NOMO-1 (cell line): ENCODE measurements around the gene UBASH3A.

ENCODE experiments used
- DNase-seq, 2 experiments: peaks; one replicate each; lab custom pipeline; 2025; ENCODE audit not compliant: unreplicated experiment in 2 of 2; lab: John Stamatoyannopoulos, UW

The UBASH3A gene

GRCh38 chr21:42426424-42426823 lies 22.7 kb downstream of the UBASH3A start:
- no peak for DNase-seq

DNA sequence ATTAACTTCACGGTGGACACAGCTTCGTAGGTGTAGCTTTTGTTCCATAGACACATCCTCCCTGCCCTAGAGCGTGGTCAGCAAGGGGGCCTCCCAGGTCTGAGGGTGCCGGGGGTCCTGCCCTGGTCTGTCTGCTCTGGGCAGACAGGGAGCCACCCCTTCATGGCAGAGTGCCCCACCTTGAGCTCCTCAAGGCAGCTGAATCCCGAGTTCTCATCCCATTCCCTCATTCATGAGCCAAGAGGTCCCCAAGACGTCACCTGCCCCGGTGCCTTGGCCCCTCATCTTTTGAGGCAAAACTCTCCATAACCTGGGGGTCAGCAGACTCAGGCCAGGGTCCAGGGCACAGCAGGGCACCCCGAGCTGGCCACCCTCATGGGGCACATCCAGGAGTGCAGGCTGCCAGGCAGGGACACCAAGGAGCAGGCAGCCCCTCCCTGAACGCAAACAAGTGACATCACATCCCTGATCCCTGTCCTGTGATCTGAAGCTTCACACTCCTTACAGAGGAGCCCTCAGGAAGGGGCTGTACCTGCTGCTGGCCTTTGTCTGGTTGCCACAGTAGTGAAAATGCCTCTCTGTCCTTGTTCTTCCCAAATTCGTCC lies 23.3 kb downstream of the UBASH3A start:
- DNase-seq, result no peak

GRCh38 chr21:42427809-42428419 lies 24.2 kb downstream of the UBASH3A start:
- no peak for DNase-seq

- no peak for DNase-seq
These were observed 25.3 kb downstream of the UBASH3A start for GRCh38 chr21:42429021-42429420.

GRCh38 chr21:42429856-42430255 lies 26.2 kb downstream of the UBASH3A start:
- DNase-seq, result no peak

- DNase-seq, result no peak
These were observed 26.8 kb downstream of the UBASH3A start for GRCh38 chr21:42430521-42430920.

DNA sequence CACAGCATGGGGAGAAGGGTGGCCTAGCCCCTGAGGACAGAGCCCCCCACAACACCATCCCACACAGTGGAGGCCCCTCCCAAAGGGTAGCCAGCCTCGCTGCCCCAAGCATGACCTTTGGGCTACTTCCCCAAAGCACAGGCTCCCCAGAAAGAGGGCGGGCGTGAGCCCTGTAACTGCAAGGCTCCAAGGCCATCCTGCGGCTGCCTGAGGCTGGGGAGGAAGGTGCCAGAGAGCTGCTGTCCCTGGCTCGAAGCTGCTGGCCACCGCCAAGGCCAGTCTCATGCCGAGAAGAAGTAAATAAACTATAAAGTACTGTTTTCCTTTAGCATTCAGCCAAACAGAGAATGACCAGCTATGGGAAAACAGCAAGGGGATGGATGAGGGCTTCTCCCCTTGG lies 27.5 kb downstream of the UBASH3A start:
- DNase-seq, result no peak

DNA sequence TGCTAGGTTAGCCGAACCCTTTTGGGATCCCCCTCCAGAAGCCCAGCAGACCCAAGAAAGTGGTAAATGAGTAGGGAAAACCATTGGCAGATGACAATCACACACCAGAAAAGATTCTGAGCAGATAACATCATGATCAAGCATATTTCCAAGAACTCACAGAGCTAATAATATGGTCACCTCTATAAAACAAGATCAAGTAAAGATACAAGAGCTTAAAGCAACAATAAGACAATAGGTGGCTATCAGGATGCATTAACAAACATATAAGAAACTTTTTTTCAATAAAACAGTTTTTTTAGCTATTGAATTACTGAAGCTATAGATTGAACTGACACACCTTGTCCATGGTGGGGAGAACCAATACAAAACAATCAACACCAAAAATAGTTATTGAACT lies 29.0 kb downstream of the UBASH3A start:
- DNase-seq, result no peak

- no peak for DNase-seq
These were observed 30.3 kb downstream of the UBASH3A start for GRCh38 chr21:42433946-42434551.

DNA sequence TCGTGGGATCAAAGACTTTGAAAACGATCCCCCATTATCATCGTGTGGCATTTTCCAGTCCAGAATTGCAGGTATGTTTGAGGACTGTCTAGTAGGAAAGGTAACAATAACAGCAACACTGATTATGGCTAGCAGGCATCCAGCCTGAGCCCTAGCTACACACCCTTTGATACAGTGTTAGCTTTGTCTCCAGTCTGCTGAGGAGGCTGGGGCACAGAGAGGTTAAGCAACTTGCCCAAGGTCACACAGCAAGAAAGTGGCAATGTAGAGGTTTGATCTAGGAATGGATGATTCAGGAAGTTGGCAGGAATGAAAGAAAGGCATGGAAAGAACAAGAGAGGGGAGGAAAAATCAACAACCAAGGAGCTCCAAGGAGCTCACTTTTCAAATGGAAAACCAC lies 31.2 kb downstream of the UBASH3A start:
- no peak for DNase-seq

GRCh38 chr21:42435401-42435800 lies 31.7 kb downstream of the UBASH3A start:
- DNase-seq, result no peak

DNA sequence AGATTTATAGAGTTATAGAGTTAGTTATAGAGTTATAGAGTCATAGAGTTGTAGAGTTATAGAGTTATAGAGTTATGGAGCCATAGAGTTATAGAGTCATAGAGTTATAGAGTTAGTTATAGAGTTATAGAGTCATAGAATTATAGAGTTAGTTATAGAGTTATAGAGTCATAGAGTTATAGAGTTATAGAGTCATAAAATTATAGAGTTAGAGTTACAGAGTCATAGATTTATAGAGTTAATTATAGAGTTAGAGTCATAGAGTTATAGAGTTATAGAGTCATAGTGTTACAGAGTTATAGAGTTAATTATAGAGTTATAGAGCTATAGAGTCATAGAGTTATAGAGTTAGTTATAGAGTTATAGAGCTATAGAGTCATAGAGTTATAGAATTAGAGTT lies 32.1 kb downstream of the UBASH3A start:
- DNase-seq, result no peak

DNA sequence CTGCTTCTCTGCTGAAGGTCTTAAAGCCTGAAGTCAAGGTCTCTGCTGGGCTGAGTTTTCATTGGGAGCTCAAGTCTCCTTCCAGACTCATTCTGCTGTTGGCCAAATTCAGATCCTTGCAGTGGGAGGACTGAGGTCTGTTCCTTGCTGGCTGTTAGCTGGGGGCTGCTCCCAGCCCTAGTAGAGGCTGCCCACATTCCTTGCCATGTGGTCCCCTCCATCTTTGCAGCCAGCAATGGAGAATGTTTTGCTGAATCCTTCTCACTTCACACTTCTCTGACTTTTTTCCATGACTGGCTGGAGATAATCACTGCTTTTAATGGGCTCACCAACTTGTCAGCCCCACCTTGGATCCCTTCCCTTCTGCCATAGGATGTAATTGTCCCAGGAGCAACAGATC lies 33.2 kb downstream of the UBASH3A start:
- no peak for DNase-seq

DNA sequence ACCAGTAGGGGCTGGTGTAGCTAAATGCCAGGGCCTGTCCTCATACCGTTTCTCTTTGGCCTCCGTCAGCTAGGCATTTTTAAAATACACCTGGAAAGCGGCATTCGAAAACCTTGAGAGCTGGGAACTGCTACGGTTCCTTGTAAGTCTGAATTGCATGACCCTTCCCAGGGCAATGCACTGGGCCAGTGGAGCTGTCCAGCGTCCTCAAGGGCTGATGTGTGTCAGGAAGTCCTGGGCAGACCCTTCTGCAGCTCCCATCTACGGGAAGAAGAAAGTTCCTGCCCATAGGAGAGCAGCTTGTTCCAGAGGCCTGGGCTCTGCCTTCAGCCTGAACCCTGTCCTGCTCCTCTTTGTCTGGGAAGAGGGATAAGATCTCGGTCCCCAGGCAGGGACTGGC lies 34.1 kb downstream of the UBASH3A start:
- no peak for DNase-seq

- no peak for DNase-seq
These were observed 34.9 kb downstream of the UBASH3A start for GRCh38 chr21:42438316-42439205.

GRCh38 chr21:42439284-42440186 lies 35.8 kb downstream of the UBASH3A start:
- no peak for DNase-seq

DNA sequence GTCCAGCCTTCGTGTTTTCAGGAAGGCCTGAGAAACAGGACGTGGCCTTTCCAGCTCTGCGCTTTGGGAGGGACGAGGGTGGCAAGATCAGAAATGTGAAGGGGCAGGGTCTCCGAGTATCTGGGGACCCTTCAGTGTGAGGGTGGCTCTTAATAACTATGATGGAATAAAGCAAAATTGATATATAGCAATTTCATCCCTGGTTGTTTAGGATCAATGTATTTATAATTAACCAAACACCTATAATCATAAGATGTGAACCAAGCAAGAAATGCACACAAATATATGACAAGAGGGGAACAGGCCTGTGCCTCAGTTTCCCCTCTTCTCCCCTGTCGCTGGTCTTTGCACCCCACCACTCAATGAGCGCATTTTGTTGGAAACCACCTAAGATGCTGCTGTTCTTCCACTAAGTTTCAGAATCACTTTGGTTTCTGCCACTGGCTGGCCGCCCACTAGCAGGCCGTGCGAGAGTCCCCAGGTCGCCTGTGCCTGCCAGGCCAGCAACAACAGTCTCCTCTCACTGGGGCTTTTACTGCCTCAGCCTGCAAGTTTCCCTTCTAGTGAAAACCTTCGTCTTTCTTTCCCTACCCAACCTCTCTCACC lies 36.6 kb downstream of the UBASH3A start:
- DNase-seq, result no peak

DNA sequence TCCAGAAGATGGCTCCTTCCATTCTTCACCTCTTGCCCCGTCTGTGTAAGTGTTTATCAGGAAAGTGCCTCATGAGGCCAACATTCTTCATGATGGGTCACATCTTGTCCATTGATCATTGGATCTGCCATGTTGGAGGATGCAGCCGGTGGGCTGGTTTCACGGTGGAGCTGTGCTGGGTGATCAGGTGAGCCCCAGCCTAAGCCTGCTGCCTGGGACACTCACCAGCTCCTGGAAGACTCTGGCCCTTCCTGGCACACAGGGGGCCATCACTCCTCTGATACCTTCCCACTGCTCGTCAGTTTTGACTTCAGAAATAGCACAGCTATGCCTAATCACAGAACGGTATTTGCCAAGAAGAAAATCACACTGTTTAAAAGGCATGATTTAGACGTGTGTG lies 38.3 kb downstream of the UBASH3A start:
- no peak for DNase-seq

GRCh38 chr21:42443181-42443785 lies 39.6 kb downstream of the UBASH3A start:
- DNase-seq, result no peak
